Upper lobe of right lung (tissue), 1 donor: ENCODE results near the gene TYSND1. TPM values are rescaled to one million over a fixed set of nuclear protein-coding genes. Genes with fewer than 3 reads are reported as not detected.
"Not testable (repeated sequence)": the region's sequence is repeated elsewhere in the genome, so short reads cannot be mapped to it uniquely, and the experiment has no call there.

Source experiments
- ATAC-seq: fragments of 200-7000 bp; cut with Tn5 transposase; one replicate; pipeline ENCODE4 v1.9.1; 2020; ENCODE audit warnings: mild to moderate bottlenecking, moderate library complexity
- DNase-seq: peaks from one replicate; pipeline ENCODE4 v3.0.0-alpha.2; 2020
- H3K27ac ChIP-seq: fragments of 200-600 bp; one replicate; pipeline ENCODE4 v1.8.0; 2022
- H3K27me3 ChIP-seq: fragments of 200-600 bp; one replicate; pipeline ENCODE4 v1.8.0; 2022; ENCODE audit warnings: mild to moderate bottlenecking
- H3K36me3 ChIP-seq: fragments of 200-600 bp; one replicate; pipeline ENCODE4 v1.8.0; 2022
- H3K4me1 ChIP-seq: fragments of 200-600 bp; one replicate; pipeline ENCODE4 v1.8.0; 2022
- H3K4me3 ChIP-seq: fragments of 200-600 bp; one replicate; pipeline ENCODE4 v1.8.0; 2022; ENCODE audit warnings: mild to moderate bottlenecking
- H3K9me3 ChIP-seq: fragments of 200-600 bp; one replicate; pipeline ENCODE4 v1.8.0; 2022
- CTCF ChIP-seq: fragments of 200-600 bp; IDR thresholded peaks from one replicate; pipeline ENCODE4 v1.8.0; 2022; ENCODE audit warnings: antibody characterized with exemption
- intact Hi-C: fragments of 100-400 bp; cut with DNase I; formaldehyde crosslinking; loops from one replicate; pipeline ENCODE4 v1.11.0; 2022
- total RNA-seq: library from RNA; stranded (reverse); fragmentation: NEBNext Ultra II Directional; extraction: Animal tissue kit (Norgen Biotek cat#: 25700); gene quantifications from one replicate; pipeline ENCODE4 v1.2.1, GENCODE V29; 2021
- donor health status: DM: no; HTN: yes; CAD: no; lungs with severe emphysema.

TYSND1 gene
- total RNA-seq, 1 donor from 2014 or later: 12.5 TPM

GRCh38 chr10:70126700-70127395 lies 19.7 kb downstream of the TYSND1 start:
- Histone ChIP-seq H3K4me1 (peaks cover 8% of the 10 kb centered on the region), H3K4me3 (no peak overlapping the region), H3K9me3 (no peaks in the 10 kb centered on the region), H3K27ac (no peak overlapping the region), H3K27me3 (no peaks in the 10 kb centered on the region), H3K36me3 (peaks cover 6% of the 10 kb centered on the region)
- ATAC-seq (no peak), DNase-seq (no peak)
- no peak for TF ChIP-seq CTCF
- intact Hi-C loops: no loop called here

GRCh38 chr10:70125918-70126552 lies 20.5 kb downstream of the TYSND1 start:
- peaks cover under 1% of the 10 kb centered on the region for H3K4me1 ChIP-seq

GRCh38 chr10:70124918-70125317 lies 21.6 kb downstream of the TYSND1 start:
- no peaks in the 10 kb centered on the region for H3K27me3 ChIP-seq
- no peaks in the 10 kb centered on the region for H3K4me1 ChIP-seq
- H3K36me3 ChIP-seq: peaks cover 12% of the 10 kb centered on the region
- H3K27ac ChIP-seq: no peak overlapping the region
- H3K9me3 ChIP-seq: no peaks in the 10 kb centered on the region
- TF ChIP-seq CTCF: no peak
- H3K4me3 ChIP-seq: no peak overlapping the region
- intact Hi-C loops: no loop called here
- DNase-seq (no peak), ATAC-seq (no peak)

More at GRCh38 chr10:70125918-70126552, 20.5 kb downstream of the TYSND1 start:
- DNase-seq (no peak), ATAC-seq (no peak)
- H3K27me3 ChIP-seq: no peaks in the 10 kb centered on the region
- H3K4me3 ChIP-seq: no peak overlapping the region
- peaks cover 6% of the 10 kb centered on the region for H3K36me3 ChIP-seq
- no peaks in the 10 kb centered on the region for H3K9me3 ChIP-seq
- TF ChIP-seq CTCF: no peak
- H3K27ac ChIP-seq: no peak overlapping the region
- intact Hi-C loops: no loop called here

GRCh38 chr10:70124415-70124814 lies 22.1 kb downstream of the TYSND1 start:
- no peak overlapping the region for H3K4me3 ChIP-seq
- TF ChIP-seq CTCF: no peak
- ATAC-seq: no peak
- intact Hi-C loops: no loop called here
- H3K27me3 ChIP-seq: no peaks in the 10 kb centered on the region
- H3K9me3 ChIP-seq: no peaks in the 10 kb centered on the region
- DNase-seq: no peak
- peaks cover 17% of the 10 kb centered on the region for H3K36me3 ChIP-seq
- no peaks in the 10 kb centered on the region for H3K4me1 ChIP-seq
- H3K27ac ChIP-seq: no peak overlapping the region

- TF ChIP-seq CTCF: no peak
- Histone ChIP-seq H3K36me3 (peaks cover 19% of the 10 kb centered on the region), H3K4me3 (no peak overlapping the region), H3K4me1 (no peaks in the 10 kb centered on the region), H3K27me3 (no peaks in the 10 kb centered on the region), H3K27ac (no peak overlapping the region), H3K9me3 (no peaks in the 10 kb centered on the region)
- DNase-seq (no peak), ATAC-seq (no peak)
- intact Hi-C loops: no loop called here
Measured at GRCh38 chr10:70123817-70124216, 22.7 kb downstream of the TYSND1 start.

- H3K4me1 ChIP-seq, H3K9me3 ChIP-seq, DNase-seq, ATAC-seq, H3K27ac ChIP-seq, H3K27me3 ChIP-seq, intact Hi-C loops, H3K4me3 ChIP-seq: not testable (repeated sequence)
- H3K36me3 ChIP-seq: peaks cover 13% of the 10 kb centered on the region
Measured at GRCh38 chr10:70123166-70123565, 23.3 kb downstream of the TYSND1 start.
